K562 (cell line): ENCODE measurements around the gene HS6ST1. TPM values are rescaled to one million over a fixed set of nuclear protein-coding genes. Genes with fewer than 3 reads are reported as not detected.

ENCODE experiments used
- DACH1 ChIP-seq: fragments of 450-650 bp; IDR thresholded peaks from 2 replicates; pipeline ENCODE4 v1.6.1; 2018; ENCODE audit not compliant: partially characterized antibody
- E2F3 ChIP-seq: fragments of 250-450 bp; sonication (Bioruptor Pico); IDR thresholded peaks from 2 replicates; pipeline ENCODE4 v1.4.0; 2020; ENCODE audit warnings: mild to moderate bottlenecking
- JUNB ChIP-seq: fragments of 450-650 bp; formaldehyde crosslinking; conservative IDR thresholded peaks from 2 replicates; pipeline ENCODE4 v1.4.0; 2020; ENCODE audit warnings: mild to moderate bottlenecking
- MAZ ChIP-seq, 2 experiments: fragments of 450-650 bp in 1 of 2; sonication (generic) in 1 of 2; formaldehyde crosslinking; IDR thresholded peaks in 1 of 2; conservative IDR thresholded peaks in 1 of 2; 2 replicates each; pipeline versions ENCODE4 v1.4.0 to v1.5.0; 2020; ENCODE audit warnings: mild to moderate bottlenecking in 1 of 2, missing genetic modification reagents in 1 of 2
- MEIS2 ChIP-seq: fragments of 450-650 bp; IDR thresholded peaks from 2 replicates; pipeline ENCODE4 v1.6.1; 2014; ENCODE audit warnings: mild to moderate bottlenecking; ENCODE audit not compliant: partially characterized antibody
- NFXL1 ChIP-seq: fragments of 450-650 bp; formaldehyde crosslinking; IDR thresholded peaks from 2 replicates; pipeline ENCODE4 v1.4.0; 2021; ENCODE audit warnings: mild to moderate bottlenecking
- PPARD ChIP-seq: fragments of 250-450 bp; sonication (Bioruptor Pico); IDR thresholded peaks from 2 replicates; pipeline ENCODE4 v1.8.0; 2022; ENCODE audit warnings: inconsistent platforms, mild to moderate bottlenecking, moderate library complexity
- SNRNP70 ChIP-seq: fragments of 200-400 bp; formaldehyde crosslinking; optimal IDR thresholded peaks from 2 replicates; pipeline ENCODE3; 2017; ENCODE audit warnings: low read depth, low read length
- SRF ChIP-seq, 2 experiments: fragments of 250-450, 450-650 bp in 1 of 2; sonication (Bioruptor Pico) in 1 of 2; sonication (generic) in 1 of 2; formaldehyde crosslinking; IDR thresholded peaks; 2 replicates each; pipeline versions ENCODE4 v1.5.0 to v1.5.1; 2020 to 2022; ENCODE audit warnings: mild to moderate bottlenecking in 1 of 2, missing genetic modification reagents in 1 of 2
- TOE1 ChIP-seq, 2 experiments: fragments of 450-650 bp in 1 of 2; sonication (generic) in 1 of 2; formaldehyde crosslinking in 1 of 2; IDR thresholded peaks; 2 replicates each; pipeline versions ENCODE4 v1.7.1 to v1.8.0; 2016 to 2022; ENCODE audit warnings: borderline replicate concordance in 2 of 2, mild to moderate bottlenecking in 2 of 2, antibody characterized with exemption in 1 of 2, inconsistent platforms in 1 of 2, low read depth in 1 of 2, missing genetic modification reagents in 1 of 2, moderate library complexity in 1 of 2
- ZFP36 ChIP-seq: fragments of 150-350 bp; IDR thresholded peaks from 2 replicates; pipeline ENCODE4 v1.6.1; 2018; ENCODE audit warnings: low read length, low read depth; ENCODE audit not compliant: partially characterized antibody
- ZKSCAN3 ChIP-seq: fragments of 250-450 bp; sonication (Bioruptor Pico); IDR thresholded peaks from 2 replicates; pipeline ENCODE4 v1.4.0; 2020
- ZNF140 ChIP-seq: fragments of 250-450 bp; sonication (Bioruptor Pico); IDR thresholded peaks from 2 replicates; pipeline ENCODE4 v1.8.0; 2021; ENCODE audit warnings: moderate library complexity, mild to moderate bottlenecking, inconsistent platforms
- ZNF717 ChIP-seq: fragments of 250-450 bp; sonication (Bioruptor Pico); IDR thresholded peaks from 2 replicates; pipeline ENCODE4 v1.5.0; 2021
- polyA plus RNA-seq, 8 experiments: library from polyadenylated mRNA; depleted of rRNA in 4 of 8; stranded (reverse) in 5 of 8; unstranded in 3 of 8; fragments of >200 nt; fragmentation: Nextera tagmentation in 2 of 8; fragmentation: Illumina TruSeq in 1 of 8; extraction: Ambion mirVana in 2 of 8; extraction: Trizol in 1 of 8; gene quantifications; 2 replicates each; pipeline versions ENCODE4 v1.2.1 to v1.2.3, GENCODE V29; 2011 to 2014; ENCODE audit warnings: inconsistent platforms in 1 of 8, missing spikeins in 1 of 8
- total RNA-seq, 7 experiments: library from RNA; depleted of rRNA in 6 of 7; stranded (reverse); fragments of >200 nt in 6 of 7; fragmentation: Illumina TruSeq in 2 of 7; extraction: Trizol in 2 of 7; gene quantifications; 2 replicates each; pipeline versions ENCODE4 v1.2.1 to v1.2.3, GENCODE V29; 2011 to 2021; ENCODE audit warnings: low replicate concordance in 1 of 7
- TF ChIP-seq, protein P1 (sequence below): fragments of 250-450 bp; sonication (Bioruptor Pico); IDR thresholded peaks from 2 replicates; pipeline ENCODE4 v1.4.0; 2020
- TF ChIP-seq, protein P2 (sequence below): fragments of 450-650 bp; IDR thresholded peaks from 2 replicates; pipeline ENCODE4 v1.6.1; 2016; ENCODE audit warnings: mild to moderate bottlenecking
- TF ChIP-seq, protein P3 (sequence below): sonication (generic); formaldehyde crosslinking; IDR thresholded peaks from 2 replicates; pipeline ENCODE4 v1.8.1; 2023; ENCODE audit warnings: mild to moderate bottlenecking, missing genetic modification reagents

Gene HS6ST1
- total and polyA plus RNA-seq, 9 of the 15 experiments (the other 6 are each of a cell fraction or from before 2014, with no cell fraction given) = 0.06 to 7.4 (median 3.8) TPM

DNA sequence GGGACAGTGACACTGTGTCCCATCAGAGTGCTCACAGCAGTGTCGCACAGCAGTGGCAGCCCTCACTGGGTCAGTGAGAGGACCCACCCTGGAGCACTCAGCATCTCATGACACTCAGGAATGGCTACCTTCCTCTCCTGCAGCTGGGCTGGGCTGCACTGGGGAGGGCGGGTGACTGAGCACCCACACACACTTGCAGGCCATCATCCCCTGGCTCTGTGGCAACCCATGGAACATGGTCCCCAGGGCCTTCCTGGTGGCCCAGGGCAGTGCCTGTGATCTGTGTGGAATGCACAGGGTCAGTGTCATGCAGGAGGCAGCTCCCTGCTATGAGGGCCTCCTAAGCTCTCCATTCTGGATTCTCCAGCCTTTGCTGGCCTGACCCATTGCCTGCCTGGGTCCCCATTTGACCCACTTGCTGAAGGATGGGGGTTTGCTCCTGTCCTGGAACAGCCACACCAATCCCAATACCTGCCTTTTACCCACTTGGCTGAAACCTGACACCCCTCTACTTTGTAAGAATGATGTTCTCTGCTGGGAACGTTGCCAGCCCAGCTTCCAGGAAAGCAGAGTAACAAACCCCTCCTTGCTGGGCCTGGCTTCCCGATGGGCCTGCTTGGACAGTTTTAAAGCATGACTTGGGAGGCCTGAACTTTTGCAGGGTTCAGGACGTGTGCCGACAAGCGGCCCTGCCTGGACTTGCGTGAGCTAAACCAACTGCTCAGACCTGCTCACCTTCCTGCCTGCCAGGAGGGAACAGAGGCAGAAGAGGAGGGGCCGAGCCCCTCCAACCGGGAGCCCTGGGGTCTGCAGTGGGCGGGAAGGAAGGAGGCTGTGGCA lies 13.7 kb downstream of the HS6ST1 start (continued):
- TF ChIP-seq E2F3 = no peak
- TF ChIP-seq NFXL1 (CRISPR knock-in tag) = no peak
- TF ChIP-seq SNRNP70 = no peak
- TF ChIP-seq TOE1 (IDR thresholded peaks at IDR 0.05; ENCODE audit: borderline replicate concordance) = no peak
- no peak for TF ChIP-seq TOE1 (CRISPR knock-in tag; IDR thresholded peaks at IDR 0.05; ENCODE audit: borderline replicate concordance, low read depth)
- TF ChIP-seq PPARD (CRISPR knock-in tag) = no peak
- TF ChIP-seq ZNF140 (CRISPR knock-in tag) = no peak
- TF ChIP-seq, protein P1, sequence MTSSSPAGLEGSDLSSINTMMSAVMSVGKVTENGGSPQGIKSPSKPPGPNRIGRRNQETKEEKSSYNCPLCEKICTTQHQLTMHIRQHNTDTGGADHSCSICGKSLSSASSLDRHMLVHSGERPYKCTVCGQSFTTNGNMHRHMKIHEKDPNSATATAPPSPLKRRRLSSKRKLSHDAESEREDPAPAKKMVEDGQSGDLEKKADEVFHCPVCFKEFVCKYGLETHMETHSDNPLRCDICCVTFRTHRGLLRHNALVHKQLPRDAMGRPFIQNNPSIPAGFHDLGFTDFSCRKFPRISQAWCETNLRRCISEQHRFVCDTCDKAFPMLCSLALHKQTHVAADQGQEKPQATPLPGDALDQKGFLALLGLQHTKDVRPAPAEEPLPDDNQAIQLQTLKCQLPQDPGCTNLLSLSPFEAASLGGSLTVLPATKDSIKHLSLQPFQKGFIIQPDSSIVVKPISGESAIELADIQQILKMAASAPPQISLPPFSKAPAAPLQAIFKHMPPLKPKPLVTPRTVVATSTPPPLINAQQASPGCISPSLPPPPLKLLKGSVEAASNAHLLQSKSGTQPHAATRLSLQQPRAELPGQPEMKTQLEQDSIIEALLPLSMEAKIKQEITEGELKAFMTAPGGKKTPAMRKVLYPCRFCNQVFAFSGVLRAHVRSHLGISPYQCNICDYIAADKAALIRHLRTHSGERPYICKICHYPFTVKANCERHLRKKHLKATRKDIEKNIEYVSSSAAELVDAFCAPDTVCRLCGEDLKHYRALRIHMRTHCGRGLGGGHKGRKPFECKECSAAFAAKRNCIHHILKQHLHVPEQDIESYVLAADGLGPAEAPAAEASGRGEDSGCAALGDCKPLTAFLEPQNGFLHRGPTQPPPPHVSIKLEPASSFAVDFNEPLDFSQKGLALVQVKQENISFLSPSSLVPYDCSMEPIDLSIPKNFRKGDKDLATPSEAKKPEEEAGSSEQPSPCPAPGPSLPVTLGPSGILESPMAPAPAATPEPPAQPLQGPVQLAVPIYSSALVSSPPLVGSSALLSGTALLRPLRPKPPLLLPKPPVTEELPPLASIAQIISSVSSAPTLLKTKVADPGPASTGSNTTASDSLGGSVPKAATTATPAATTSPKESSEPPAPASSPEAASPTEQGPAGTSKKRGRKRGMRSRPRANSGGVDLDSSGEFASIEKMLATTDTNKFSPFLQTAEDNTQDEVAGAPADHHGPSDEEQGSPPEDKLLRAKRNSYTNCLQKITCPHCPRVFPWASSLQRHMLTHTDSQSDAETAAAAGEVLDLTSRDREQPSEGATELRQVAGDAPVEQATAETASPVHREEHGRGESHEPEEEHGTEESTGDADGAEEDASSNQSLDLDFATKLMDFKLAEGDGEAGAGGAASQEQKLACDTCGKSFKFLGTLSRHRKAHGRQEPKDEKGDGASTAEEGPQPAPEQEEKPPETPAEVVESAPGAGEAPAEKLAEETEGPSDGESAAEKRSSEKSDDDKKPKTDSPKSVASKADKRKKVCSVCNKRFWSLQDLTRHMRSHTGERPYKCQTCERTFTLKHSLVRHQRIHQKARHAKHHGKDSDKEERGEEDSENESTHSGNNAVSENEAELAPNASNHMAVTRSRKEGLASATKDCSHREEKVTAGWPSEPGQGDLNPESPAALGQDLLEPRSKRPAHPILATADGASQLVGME (CRISPR knock-in tag) = no peak
- TF ChIP-seq MEIS2 = peak; percentile 76
- TF ChIP-seq SRF (CRISPR knock-in tag; IDR thresholded peaks at IDR 0.05) = no peak
- TF ChIP-seq, protein P2, sequence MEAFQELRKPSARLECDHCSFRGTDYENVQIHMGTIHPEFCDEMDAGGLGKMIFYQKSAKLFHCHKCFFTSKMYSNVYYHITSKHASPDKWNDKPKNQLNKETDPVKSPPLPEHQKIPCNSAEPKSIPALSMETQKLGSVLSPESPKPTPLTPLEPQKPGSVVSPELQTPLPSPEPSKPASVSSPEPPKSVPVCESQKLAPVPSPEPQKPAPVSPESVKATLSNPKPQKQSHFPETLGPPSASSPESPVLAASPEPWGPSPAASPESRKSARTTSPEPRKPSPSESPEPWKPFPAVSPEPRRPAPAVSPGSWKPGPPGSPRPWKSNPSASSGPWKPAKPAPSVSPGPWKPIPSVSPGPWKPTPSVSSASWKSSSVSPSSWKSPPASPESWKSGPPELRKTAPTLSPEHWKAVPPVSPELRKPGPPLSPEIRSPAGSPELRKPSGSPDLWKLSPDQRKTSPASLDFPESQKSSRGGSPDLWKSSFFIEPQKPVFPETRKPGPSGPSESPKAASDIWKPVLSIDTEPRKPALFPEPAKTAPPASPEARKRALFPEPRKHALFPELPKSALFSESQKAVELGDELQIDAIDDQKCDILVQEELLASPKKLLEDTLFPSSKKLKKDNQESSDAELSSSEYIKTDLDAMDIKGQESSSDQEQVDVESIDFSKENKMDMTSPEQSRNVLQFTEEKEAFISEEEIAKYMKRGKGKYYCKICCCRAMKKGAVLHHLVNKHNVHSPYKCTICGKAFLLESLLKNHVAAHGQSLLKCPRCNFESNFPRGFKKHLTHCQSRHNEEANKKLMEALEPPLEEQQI = no peak
- TF ChIP-seq DACH1 = no peak
- peak in 1 of 2 experiments; percentile 53; a peak in 1 of 4 replicates for TF ChIP-seq MAZ (CRISPR knock-in tag; conservative IDR thresholded peaks at IDR 0.05 in 1 of 2, IDR thresholded peaks at IDR 0.05 in 1 of 2)
- TF ChIP-seq, protein P3, sequence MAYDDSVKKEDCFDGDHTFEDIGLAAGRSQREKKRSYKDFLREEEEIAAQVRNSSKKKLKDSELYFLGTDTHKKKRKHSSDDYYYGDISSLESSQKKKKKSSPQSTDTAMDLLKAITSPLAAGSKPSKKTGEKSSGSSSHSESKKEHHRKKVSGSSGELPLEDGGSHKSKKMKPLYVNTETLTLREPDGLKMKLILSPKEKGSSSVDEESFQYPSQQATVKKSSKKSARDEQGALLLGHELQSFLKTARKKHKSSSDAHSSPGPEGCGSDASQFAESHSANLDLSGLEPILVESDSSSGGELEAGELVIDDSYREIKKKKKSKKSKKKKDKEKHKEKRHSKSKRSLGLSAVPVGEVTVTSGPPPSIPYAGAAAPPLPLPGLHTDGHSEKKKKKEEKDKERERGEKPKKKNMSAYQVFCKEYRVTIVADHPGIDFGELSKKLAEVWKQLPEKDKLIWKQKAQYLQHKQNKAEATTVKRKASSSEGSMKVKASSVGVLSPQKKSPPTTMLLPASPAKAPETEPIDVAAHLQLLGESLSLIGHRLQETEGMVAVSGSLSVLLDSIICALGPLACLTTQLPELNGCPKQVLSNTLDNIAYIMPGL (CRISPR knock-in tag) = no peak
- no peak for TF ChIP-seq ZFP36
- TF ChIP-seq JUNB = no peak
- no peak for TF ChIP-seq ZKSCAN3
- TF ChIP-seq ZNF717 = no peak
